ENCODE data around the gene ERN1.

The ERN1 gene

GRCh38 chr17:64084940-64085649 is 44.8 kb downstream of the ERN1 start:
- DNase-seq = no peak

DNA sequence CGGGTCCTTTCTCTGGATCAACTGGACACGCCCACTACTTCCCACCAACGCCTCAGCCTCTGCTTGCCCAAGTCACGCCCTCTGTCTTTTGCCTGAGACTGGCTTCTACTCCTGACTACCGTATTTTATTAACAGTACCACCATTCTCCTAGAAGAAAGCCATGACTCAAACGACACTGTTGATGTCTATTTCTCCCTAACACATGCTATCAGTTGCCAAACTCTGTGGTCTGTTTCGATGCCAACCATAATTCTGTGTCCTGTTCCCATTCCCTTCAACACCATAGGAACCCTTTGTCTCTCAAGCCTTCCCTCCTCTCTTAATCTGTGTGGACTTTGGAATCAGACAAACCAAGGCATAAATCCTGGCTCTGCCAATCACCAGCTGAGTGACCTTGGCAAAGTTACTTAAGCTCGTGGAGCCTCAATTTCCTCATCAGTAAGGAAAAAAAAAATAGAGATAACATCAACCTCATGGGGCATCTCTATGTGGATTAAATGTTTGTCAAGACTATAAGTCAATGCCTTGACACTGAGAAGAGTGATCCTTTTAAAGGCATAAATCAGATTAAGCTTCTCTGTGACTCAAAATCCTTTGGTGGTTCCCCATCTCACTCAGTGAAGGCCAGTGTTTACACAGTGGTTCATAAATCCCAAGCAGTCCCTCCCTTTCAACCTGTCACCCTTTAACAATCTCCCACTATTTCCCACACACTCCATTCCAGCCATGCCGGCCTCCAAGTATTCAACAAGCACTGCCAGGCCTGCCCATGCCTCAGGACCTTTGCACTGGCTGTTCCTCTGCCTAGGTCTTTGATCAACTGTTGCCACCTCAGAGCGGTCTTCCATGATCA is 45.6 kb downstream of the ERN1 start:
- no peak for DNase-seq

- DNase-seq = no peak
Measured at GRCh38 chr17:64083563-64084085, 46.3 kb downstream of the ERN1 start.

- DNase-seq = no peak
Measured at GRCh38 chr17:64083093-64083492, 46.9 kb downstream of the ERN1 start.

- DNase-seq = no peak
Measured at GRCh38 chr17:64081802-64082799, 47.8 kb downstream of the ERN1 start.

GRCh38 chr17:64080174-64080618 is 49.7 kb downstream of the ERN1 start:
- no peak for DNase-seq

DNA sequence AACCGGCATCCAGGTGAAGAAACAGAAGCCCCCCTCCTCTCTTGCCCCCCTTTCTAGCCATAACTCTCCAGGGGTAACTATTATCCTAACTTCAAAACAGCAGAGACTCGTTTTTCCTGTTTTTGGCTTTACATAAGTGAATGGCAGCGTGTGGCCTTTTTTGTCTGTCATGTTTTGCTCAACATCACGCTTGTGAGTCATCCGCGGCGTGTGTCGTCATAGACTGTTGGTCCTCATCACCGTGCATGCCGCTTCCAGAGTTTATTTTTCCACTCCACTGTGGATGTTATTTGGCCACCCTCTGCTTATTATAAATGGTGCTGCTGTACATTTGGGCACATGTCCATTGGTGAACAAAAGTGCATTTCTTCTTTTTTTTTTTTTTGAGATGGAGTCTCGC is 52.6 kb downstream of the ERN1 start:
- DNase-seq = no peak

GRCh38 chr17:64075913-64076312 is 54.0 kb downstream of the ERN1 start:
- DNase-seq = no peak

DNA sequence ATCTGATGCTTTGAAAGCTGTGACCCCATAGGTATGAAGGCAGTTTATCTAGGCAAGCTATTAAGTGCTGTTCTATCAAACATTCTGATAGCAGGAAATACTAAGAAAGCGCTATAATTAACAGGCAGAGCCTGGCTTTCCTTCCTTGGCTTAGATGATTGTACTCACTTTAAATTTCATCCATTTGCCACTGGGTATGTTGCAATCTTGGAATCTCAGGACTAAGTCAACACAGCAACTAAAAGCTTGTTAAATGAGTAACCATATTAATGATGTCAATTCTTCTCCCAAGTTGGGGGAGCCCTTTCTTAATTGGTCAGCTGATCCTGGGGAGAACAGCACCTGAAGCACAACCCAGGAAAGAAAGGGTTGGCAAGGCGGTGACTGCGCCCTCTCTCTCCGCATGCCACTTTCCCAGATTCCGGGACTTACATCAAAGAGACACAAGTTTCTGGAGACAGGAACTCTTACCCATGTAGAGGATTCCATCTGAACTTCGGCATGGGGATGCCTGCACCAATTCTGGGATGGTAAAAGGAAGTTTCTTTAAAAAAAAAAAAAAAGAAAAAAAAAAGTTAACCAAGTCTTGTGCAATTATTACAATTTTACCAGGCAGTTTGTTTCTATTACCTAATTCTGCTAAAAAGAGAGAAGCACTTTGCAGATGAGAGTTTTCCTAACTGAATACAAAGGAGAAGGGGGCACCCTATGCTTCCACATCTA is 55.1 kb downstream of the ERN1 start:
- no peak for DNase-seq

GRCh38 chr17:64073771-64074703 is 55.9 kb downstream of the ERN1 start:
- no peak for DNase-seq

DNA sequence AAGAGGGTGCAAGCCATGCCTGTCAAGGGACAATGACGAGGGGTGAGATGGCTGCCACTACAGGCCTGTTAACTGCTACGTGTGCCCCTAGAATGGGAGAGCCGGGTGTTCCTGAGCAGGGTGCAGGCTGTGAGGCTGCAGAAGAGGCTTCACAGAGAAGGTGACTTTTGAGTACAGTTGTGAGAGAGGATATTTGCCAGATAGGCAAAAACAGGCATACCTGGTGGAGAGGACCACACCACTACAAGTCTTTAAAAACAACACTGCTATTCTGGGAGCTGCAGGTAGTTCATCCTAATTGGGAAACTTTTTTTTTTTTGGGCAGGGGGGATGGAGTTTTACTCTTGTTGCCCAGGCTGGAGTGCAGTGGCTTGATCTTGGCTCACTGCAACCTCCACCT is 58.8 kb downstream of the ERN1 start:
- DNase-seq = no peak

DNA sequence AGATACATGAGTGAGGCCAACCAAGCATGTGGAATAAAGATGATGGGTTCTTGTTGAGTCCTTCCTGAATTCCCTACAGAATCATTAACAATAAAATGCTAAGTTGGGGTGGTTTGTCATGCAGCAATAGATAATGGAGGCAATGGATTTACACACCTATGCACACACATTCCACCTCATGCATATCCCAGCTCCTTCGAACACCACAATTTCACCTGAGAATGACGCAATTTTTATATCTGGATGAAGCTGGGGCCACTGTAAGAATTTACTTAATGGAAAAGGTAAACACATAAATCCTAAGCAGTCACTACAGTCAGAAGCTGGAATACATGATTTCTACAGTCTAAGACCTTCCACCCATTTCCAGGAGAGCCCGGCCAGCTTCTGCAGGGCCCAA is 59.7 kb downstream of the ERN1 start:
- DNase-seq = no peak

DNA sequence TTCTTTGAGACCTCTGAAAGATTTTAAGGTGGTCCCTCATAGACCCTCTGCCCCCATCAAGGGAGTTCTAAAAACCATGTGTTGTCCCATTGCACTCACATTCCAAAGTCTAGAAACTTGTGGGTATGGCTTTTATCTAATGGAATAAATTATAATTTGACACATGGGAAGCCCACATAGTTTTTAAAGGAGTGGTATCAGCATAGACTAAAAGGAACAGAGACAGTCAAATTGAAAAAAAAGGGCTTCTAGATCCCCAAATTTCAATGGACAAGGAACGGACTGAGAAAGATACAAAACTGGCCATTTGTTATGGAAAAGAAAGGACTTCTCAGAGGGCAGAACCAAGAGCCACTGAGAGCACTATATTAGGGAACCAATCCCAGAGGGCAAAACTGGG is 60.8 kb downstream of the ERN1 start:
- DNase-seq = no peak

- DNase-seq = no peak
Measured at GRCh38 chr17:64067657-64068056, 62.3 kb downstream of the ERN1 start.

DNA sequence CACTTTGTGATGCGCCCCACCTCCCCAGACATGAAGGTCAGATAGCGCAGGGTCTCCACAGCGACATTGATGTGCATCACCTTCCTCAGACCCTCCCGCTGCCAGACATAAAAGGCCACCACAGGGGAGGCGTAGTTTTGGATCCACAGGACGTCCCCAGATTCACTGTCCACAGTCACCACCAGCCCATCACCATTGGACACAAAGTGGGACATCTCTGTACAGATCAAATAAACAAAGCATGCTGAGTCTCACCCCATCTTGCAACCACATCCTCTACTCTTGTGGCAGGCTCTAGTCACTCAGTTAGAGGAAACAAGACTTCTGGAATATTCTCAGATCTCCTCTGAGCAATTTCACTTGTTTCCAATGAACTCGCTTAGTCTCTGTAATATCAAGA is 63.2 kb downstream of the ERN1 start:
- no peak for DNase-seq

DNA sequence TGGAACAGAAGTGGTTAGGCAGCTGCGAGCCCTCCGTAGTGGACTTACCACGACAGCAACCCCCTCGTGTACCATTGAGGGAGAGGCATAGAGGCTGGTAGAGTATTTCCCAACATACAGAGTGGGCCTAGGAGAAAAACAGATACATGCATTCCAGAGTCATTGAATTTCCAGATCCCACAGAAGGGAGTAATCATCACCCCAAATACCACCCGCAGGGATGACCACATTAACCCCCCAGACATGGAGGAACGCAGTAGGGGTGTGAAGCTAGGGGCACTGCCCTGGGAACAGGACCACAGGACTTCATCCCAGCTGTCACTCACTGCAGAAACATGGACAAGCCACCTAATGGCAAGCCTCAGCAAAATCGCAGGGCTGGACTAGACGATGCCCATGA is 64.8 kb downstream of the ERN1 start:
- DNase-seq = no peak

DNA sequence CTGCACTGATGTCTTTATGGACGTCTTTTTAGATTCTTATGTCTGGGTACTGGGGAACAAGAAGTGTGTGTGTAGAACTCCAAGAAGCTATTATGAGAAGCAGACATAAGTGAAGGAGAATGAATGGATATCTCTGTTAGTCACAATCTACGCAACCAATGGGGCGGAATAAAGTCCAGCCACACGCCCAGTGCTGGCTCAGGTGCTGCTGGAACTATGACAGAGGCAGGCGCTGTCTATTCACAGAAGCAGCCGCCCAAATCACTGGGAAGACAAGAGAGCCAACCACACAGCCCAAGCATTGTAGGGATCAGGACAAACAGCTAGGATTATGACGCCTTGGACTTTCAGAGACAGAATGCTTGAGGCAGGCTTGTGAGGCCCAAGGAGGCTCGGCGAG is 65.6 kb downstream of the ERN1 start:
- no peak for DNase-seq

GRCh38 chr17:64063766-64064224 is 66.1 kb downstream of the ERN1 start:
- DNase-seq = peak in 4 of 51 donors; percentile 5 to 14 (median 7)

GRCh38 chr17:64063088-64063487 is 66.9 kb downstream of the ERN1 start:
- no peak for DNase-seq

Data from hypothalamus (tissue), 51 donors.